Right lobe of liver (tissue), 6 donors: ENCODE results near the gene ZNF784. TPM values are rescaled to one million over a fixed set of nuclear protein-coding genes. Genes with fewer than 3 reads are reported as not detected.

ENCODE experiments used
- ATAC-seq, 4 donors: fragments of 200-7000 bp; cut with Tn5 transposase; one replicate each; pipeline ENCODE4 v1.9.1; 2020; ENCODE audit warnings: mild to moderate bottlenecking in 4 of 4, moderate library complexity in 4 of 4
- DNase-seq, 3 donors: peaks; one replicate each; pipeline ENCODE4 v3.0.0-alpha.2; 2020
- H3K27ac ChIP-seq, 3 donors: fragments of 200-600 bp; one replicate each; pipeline ENCODE4 v1.8.0; 2022
- H3K27me3 ChIP-seq, 2 donors: fragments of 200-600 bp; one replicate each; pipeline ENCODE4 v1.8.0; 2022
- H3K36me3 ChIP-seq, 4 donors: fragments of 200-600 bp; sonication (generic) in 1 of 4; one replicate each; pipeline versions ENCODE4 v1.5.1 to v1.8.0; 2017 to 2022; ENCODE audit warnings: control low read depth in 1 of 4
- H3K4me1 ChIP-seq, 4 donors: fragments of 200-600 bp; sonication (generic) in 1 of 4; one replicate each; pipeline versions ENCODE4 v1.5.1 to v1.8.0; 2017 to 2022; ENCODE audit warnings: control low read depth in 1 of 4
- H3K4me3 ChIP-seq, 3 donors: fragments of 200-600 bp; one replicate each; pipeline ENCODE4 v1.8.0; 2022
- H3K9me3 ChIP-seq, 4 donors: fragments of 200-600 bp; sonication (generic) in 1 of 4; one replicate each; pipeline versions ENCODE4 v1.5.1 to v1.8.0; 2017 to 2022; ENCODE audit warnings: control low read depth in 1 of 4
- POLR2A ChIP-seq: fragments of 450-650 bp; IDR thresholded peaks from one replicate; pipeline ENCODE4 v1.6.1; 2017; ENCODE audit warnings: antibody characterized with exemption, mild to moderate bottlenecking
- WGBS: methylation state at CpG from one replicate; pipeline ENCODE4 v1.1.6; 2018; ENCODE audit warnings: low coverage, low lambda C conversion rate; ENCODE audit not compliant: insufficient coverage; ENCODE audit errors: missing lambda C conversion rate; 5-methylcytosine and 5-hydroxymethylcytosine counted together
- intact Hi-C, 2 donors: fragments of 100-400 bp; cut with DNase I; formaldehyde crosslinking; loops; one replicate each; pipeline versions ENCODE4 v1.11.2 to v1.14.1; 2022
- total RNA-seq, 6 experiments: library from RNA; depleted of rRNA in 2 of 6; stranded (reverse); fragments of >200 nt in 2 of 6; fragmentation: NEBNext Ultra II Directional in 3 of 6; extraction: Animal tissue kit (Norgen Biotek cat#: 25700) in 3 of 6; gene quantifications; one replicate each; pipeline versions ENCODE4 v1.1.0 to v1.2.4, GENCODE V29; 2016 to 2023
- TF ChIP-seq, protein P1 (sequence below), 4 donors: fragments of 200-600 bp in 3 of 4; fragments of 450-650 bp in 1 of 4; IDR thresholded peaks; one replicate each; pipeline versions ENCODE4 v1.5.1 to v1.8.0; 2016 to 2022; ENCODE audit warnings: antibody characterized with exemption in 4 of 4, mild to moderate bottlenecking in 2 of 4
- donor health status: DM: no; HTN: yes; CAD: no.
- donor health status: DM: no; HTN: no; CAD: no.
- donor health status: DM: no; HTN: no; CAD: no.
- donor health status: DM: no; HTN: yes; CAD: no.
- donor health status: DM: no; HTN: yes; CAD: no.

Gene ZNF784
- total RNA-seq, 6 experiments from 2014 or later = 2.9 to 5.5 (median 4.1) TPM

DNA sequence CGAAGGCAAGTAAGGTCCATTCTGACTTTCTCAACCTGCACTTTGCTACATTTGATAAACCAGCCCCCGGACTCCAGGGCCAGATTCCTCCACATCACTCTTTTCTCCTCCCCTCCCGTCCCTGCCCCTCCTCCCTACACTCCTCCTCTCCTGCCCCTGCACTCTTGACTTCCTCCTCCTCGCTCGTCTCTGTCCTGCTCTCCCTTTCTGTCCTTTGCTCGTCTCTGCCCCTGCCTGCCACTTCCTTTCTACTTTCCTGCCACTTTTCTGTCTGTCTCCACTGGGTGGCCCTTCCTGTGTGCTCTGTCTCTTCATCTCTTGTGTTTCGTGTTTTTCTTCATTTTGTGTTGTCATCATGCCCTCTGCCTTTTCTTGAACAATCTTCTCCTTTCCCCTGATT lies 37.5 kb upstream of the ZNF784 start:
- H3K9me3 ChIP-seq = no peaks in the 10 kb centered on the region
- DNase-seq (no peak), ATAC-seq (no peak)
- peaks cover 0 to 60% (median 26%) of the 10 kb centered on the region in 4 donors for H3K36me3 ChIP-seq
- H3K4me1 ChIP-seq = peaks cover 0 to 21% (median 8%) of the 10 kb centered on the region in 4 donors
- H3K4me3 ChIP-seq = no peak overlapping the region
- no peaks in the 10 kb centered on the region for H3K27me3 ChIP-seq
- intact Hi-C loops = no loop called here
- no peak overlapping the region for H3K27ac ChIP-seq
- no peak for TF ChIP-seq POLR2A
- TF ChIP-seq, protein P1, sequence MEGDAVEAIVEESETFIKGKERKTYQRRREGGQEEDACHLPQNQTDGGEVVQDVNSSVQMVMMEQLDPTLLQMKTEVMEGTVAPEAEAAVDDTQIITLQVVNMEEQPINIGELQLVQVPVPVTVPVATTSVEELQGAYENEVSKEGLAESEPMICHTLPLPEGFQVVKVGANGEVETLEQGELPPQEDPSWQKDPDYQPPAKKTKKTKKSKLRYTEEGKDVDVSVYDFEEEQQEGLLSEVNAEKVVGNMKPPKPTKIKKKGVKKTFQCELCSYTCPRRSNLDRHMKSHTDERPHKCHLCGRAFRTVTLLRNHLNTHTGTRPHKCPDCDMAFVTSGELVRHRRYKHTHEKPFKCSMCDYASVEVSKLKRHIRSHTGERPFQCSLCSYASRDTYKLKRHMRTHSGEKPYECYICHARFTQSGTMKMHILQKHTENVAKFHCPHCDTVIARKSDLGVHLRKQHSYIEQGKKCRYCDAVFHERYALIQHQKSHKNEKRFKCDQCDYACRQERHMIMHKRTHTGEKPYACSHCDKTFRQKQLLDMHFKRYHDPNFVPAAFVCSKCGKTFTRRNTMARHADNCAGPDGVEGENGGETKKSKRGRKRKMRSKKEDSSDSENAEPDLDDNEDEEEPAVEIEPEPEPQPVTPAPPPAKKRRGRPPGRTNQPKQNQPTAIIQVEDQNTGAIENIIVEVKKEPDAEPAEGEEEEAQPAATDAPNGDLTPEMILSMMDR (IDR thresholded peaks at IDR 0.05) = no peak
- 44% methylated on average over 7 of the region's 7 CpGs for WGBS

DNA sequence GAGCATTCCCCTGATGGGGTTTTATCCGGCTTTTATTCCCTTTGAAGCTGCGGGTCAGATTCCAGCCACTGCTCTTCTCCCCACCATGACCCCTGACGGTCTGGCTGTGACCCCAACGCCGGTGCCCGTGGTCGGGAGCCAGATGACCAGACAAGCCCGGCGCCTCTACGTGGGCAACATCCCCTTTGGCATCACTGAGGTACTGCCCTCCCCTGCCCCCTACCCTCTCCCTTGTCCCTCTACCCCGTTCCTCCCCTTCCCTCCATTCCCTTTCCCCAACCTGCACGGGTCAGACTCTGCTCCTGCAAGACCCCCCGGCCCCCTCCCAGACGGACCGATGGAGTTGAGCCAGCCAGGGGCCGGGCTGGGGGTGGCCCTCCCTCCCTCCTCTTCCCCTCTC lies 36.6 kb upstream of the ZNF784 start:
- WGBS = 82% methylated on average over 7 of the region's 16 CpGs
- DNase-seq (no peak), ATAC-seq (no peak)
- Histone ChIP-seq H3K4me1 (peaks cover 0 to 29% (median 12%) of the 10 kb centered on the region in 4 donors), H3K9me3 (no peaks in the 10 kb centered on the region), H3K36me3 (peaks cover 0 to 52% (median 22%) of the 10 kb centered on the region in 4 donors), H3K27me3 (no peaks in the 10 kb centered on the region), H3K27ac (no peak overlapping the region), H3K4me3 (no peak overlapping the region)
- intact Hi-C loops = no loop called here
- TF ChIP-seq, protein P1 (IDR thresholded peaks at IDR 0.05) = no peak
- TF ChIP-seq POLR2A = no peak

DNA sequence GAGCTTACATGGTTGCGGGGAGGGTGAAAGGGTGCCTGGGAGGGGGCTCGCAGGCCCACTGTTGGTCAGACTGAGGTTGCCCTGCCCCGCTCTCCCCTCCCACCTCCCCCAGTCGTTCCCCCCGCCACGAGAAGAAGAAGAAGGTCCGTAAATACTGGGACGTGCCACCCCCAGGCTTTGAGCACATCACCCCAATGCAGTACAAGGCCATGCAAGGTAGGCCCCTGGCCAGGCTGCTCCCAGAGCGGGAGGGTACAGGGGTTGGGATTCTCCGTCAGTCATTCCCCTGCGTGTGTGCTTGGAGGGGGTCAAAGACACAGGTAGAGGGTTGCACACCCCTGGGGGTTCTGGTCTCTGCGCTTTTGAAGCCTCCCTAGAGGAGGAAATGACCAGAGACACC lies 36.0 kb upstream of the ZNF784 start:
- intact Hi-C loops = no loop called here
- no peak for TF ChIP-seq POLR2A
- TF ChIP-seq, protein P1 (IDR thresholded peaks at IDR 0.05) = no peak
- ATAC-seq (no peak), DNase-seq (no peak)
- H3K4me1 ChIP-seq = peaks cover 0 to 32% (median 12%) of the 10 kb centered on the region in 4 donors
- no peak overlapping the region for H3K27ac ChIP-seq
- H3K4me3 ChIP-seq = no peak overlapping the region
- H3K27me3 ChIP-seq = no peaks in the 10 kb centered on the region
- H3K36me3 ChIP-seq = peaks cover 0 to 46% (median 19%) of the 10 kb centered on the region in 4 donors
- no peaks in the 10 kb centered on the region for H3K9me3 ChIP-seq
- 92% methylated on average over 3 of the region's 12 CpGs for WGBS

DNA sequence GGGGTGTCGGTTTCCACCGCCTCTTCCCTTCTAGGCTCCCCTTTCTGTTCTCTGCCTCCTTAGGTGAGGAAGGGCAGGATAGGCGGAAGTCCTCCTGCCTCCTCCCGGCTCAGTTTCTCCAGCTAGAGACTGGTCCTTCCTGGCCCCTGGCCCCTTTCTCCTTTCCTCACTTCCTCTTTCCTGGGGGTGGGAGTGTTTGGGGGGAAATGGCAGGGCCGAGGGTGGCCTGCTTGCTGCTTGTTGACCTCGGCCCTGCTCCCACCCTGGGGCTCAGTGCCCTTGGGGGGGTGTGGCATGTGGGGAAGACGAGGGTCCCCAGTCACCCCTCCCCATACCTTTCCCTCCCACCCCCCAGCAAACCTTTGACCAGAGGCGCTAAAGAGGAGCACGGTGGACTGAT lies 35.5 kb upstream of the ZNF784 start:
- no peak overlapping the region for H3K27ac ChIP-seq
- peaks cover 0 to 32% (median 12%) of the 10 kb centered on the region in 4 donors for H3K4me1 ChIP-seq
- no peaks in the 10 kb centered on the region for H3K9me3 ChIP-seq
- no peak for ATAC-seq
- no peak for DNase-seq
- no peak overlapping the region for H3K4me3 ChIP-seq
- 48% methylated on average over 8 of the region's 9 CpGs for WGBS
- no peaks in the 10 kb centered on the region for H3K27me3 ChIP-seq
- TF ChIP-seq, protein P1 (IDR thresholded peaks at IDR 0.05) = no peak
- TF ChIP-seq POLR2A = no peak
- H3K36me3 ChIP-seq = peaks cover 0 to 43% (median 19%) of the 10 kb centered on the region in 4 donors
- intact Hi-C loops = no loop called here
